GM12873 (cell line): ENCODE data around the gene TEX14.

Experiments used
- TF ChIP-seq, protein P1 (sequence below): IDR thresholded peaks from 2 replicates; pipeline ENCODE4 v1.5.1; 2012; ENCODE audit warnings: low read depth, mild to moderate bottlenecking, moderate library complexity, low read length, control low read depth; ENCODE audit not compliant: insufficient read depth; ENCODE audit errors: missing control alignments

Gene TEX14, protein sequence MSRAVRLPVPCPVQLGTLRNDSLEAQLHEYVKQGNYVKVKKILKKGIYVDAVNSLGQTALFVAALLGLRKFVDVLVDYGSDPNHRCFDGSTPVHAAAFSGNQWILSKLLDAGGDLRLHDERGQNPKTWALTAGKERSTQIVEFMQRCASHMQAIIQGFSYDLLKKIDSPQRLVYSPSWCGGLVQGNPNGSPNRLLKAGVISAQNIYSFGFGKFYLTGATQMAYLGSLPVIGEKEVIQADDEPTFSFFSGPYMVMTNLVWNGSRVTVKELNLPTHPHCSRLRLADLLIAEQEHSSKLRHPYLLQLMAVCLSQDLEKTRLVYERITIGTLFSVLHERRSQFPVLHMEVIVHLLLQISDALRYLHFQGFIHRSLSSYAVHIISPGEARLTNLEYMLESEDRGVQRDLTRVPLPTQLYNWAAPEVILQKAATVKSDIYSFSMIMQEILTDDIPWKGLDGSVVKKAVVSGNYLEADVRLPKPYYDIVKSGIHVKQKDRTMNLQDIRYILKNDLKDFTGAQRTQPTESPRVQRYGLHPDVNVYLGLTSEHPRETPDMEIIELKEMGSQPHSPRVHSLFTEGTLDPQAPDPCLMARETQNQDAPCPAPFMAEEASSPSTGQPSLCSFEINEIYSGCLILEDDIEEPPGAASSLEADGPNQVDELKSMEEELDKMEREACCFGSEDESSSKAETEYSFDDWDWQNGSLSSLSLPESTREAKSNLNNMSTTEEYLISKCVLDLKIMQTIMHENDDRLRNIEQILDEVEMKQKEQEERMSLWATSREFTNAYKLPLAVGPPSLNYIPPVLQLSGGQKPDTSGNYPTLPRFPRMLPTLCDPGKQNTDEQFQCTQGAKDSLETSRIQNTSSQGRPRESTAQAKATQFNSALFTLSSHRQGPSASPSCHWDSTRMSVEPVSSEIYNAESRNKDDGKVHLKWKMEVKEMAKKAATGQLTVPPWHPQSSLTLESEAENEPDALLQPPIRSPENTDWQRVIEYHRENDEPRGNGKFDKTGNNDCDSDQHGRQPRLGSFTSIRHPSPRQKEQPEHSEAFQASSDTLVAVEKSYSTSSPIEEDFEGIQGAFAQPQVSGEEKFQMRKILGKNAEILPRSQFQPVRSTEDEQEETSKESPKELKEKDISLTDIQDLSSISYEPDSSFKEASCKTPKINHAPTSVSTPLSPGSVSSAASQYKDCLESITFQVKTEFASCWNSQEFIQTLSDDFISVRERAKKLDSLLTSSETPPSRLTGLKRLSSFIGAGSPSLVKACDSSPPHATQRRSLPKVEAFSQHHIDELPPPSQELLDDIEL (N-terminal part only)

DNA sequence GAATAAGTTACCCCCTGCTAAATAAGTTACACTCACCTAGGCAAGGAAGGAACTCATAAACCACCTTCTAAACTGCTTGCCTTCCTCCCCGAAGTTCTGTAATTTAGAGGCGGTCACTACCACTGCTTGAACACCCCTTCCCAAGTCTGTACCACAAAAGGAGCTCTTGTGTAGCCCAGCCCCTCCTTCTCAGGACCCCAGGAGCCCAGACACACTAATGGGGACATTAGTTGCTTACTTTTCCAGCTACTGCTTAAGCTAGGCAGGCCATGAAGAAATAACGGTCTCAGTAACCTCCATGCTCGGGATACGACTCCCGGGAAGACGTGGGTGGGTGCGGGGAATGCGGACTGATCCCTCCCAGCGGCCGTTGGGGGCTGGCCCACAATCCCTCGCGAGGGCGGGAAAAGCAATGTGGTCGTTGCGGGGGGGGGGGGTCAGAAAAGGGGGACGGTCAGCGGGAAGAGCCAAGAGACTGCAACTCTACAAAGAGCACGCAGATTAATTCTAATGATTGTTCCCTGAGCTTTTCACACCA lies at the start of gene TEX14:
TSS of gene TEX14 (minus strand) at position 345 of the 538 bp plus-strand sequence. CDS start 40,044 bp downstream, outside the sequence.
- TF ChIP-seq, protein P1, sequence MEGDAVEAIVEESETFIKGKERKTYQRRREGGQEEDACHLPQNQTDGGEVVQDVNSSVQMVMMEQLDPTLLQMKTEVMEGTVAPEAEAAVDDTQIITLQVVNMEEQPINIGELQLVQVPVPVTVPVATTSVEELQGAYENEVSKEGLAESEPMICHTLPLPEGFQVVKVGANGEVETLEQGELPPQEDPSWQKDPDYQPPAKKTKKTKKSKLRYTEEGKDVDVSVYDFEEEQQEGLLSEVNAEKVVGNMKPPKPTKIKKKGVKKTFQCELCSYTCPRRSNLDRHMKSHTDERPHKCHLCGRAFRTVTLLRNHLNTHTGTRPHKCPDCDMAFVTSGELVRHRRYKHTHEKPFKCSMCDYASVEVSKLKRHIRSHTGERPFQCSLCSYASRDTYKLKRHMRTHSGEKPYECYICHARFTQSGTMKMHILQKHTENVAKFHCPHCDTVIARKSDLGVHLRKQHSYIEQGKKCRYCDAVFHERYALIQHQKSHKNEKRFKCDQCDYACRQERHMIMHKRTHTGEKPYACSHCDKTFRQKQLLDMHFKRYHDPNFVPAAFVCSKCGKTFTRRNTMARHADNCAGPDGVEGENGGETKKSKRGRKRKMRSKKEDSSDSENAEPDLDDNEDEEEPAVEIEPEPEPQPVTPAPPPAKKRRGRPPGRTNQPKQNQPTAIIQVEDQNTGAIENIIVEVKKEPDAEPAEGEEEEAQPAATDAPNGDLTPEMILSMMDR, result no peak

DNA sequence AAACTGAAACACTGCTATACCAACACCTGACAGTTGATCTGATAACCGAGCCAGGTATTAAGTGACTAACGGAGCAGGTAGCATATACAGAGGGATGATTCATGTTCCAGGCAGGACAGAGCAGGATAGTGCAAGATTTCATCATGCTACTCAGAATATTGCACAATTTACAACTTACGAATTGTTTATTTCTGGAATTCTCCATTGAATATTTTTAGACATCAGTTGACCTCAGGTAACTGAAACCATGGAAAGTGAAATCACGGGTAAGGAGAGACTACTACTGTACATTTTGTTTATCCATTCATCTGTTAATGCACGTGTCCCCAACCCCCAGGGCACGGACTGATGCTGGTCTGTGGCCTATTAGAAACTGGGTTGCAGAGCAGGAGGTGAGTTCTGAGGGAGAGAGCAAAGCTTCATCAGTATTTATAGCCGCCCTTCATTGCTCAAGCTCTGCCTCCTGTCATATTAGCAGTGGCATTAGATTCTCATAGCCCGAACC lies 49.3 kb upstream of the TEX14 start:
- TF ChIP-seq, protein P1, result no peak

DNA sequence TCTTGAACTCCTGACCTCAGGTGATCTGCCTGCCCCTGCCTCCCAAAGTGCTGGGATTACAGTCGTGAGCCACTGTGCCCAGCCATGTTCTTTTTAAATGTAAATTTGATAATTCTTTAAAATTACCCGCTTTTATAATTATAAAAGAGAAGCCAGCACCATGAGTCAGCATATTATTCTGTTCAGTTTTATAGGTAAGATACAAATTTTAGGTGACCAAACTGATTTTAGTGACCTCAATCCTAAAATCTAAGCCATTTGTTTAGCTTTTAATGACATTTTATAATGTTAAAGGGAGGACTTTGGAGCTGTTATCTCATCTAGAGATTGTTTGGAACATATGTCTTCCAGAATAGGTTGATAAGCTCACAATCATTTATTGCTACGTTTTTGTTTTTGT lies 43.0 kb upstream of the TEX14 start:
- TF ChIP-seq, protein P1, result no peak

DNA sequence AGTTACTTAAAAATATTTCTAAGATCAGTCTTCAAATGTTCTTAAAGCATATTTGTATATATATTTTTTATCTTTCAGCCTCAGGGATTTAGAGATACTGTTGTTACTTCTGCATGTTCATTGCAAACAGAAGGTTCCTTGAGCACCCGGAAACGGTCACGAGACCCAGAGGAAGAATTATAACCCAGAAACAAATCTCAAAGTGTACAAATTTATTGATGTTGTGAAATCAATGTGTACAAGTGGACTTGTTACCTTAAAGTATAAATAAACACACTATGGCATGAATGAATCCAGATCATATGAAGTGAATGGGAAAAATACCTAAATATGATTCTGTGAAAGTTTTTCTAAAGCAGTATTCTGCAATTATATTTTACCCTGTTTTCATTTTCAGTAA lies 42.2 kb upstream of the TEX14 start:
- TF ChIP-seq, protein P1, result no peak

DNA sequence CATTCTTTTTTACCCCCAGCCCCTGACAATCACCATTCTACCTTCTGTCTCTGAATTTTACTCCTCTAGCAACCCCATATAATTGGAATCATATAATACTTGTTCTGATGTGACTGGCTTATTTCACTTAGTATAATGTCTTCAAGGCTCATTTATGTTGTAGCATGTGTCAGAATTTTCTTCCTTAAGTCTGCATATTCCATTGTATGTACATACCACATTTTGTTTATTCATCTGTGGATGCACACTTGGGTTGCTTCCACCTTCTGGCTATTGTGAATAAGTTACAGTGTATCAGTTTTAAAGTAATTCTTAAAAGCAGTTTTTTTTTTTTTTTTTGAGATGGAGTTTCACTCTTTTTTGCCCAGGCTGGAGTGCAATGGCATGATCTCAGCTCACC lies 39.1 kb upstream of the TEX14 start:
- TF ChIP-seq, protein P1, result no peak

DNA sequence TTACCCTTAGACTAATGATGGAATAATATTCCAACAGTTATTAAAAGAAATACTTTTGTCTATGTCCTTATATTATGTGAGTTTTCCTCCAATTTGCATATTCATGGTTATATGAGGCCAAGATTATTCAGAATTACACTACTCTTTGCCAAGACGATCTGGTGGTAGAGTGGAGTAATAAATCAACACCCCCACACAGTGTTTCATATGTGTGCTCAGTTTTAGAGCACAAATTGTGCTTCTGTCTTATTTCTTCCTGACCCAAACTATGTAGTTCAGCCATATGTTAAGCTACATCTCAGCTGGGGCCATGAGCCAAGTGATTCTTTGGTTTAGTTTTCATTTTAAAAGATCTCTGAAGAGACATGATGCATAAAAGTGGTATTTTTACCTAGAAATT lies 37.0 kb upstream of the TEX14 start:
- TF ChIP-seq, protein P1, result no peak
